NCI-H2081 treated with DMSO at 0.1 percent for 48 hours (cell line): ENCODE results near the gene GSK3A.
A peak's percentile ranks its signal among the peaks of the same experiment; 100 is the strongest.

Experiments
- DNase-seq: peaks from one replicate; lab custom pipeline; 2025; lab: John Stamatoyannopoulos, UW

Gene GSK3A

GRCh38 chr19:42248270-42249148 is 6.1 kb upstream of the GSK3A start:
- DNase-seq = no peak

GRCh38 chr19:42247640-42248199 is 5.3 kb upstream of the GSK3A start:
- DNase-seq = no peak

GRCh38 chr19:42246922-42247639 is 4.7 kb upstream of the GSK3A start:
- DNase-seq = no peak

- peak; percentile 24 for DNase-seq
Observed at GRCh38 chr19:42246143-42246921, 3.9 kb upstream of the GSK3A start.

- DNase-seq = no peak
Observed at GRCh38 chr19:42245231-42245630, 2.8 kb upstream of the GSK3A start.

GRCh38 chr19:42244347-42245220 is 2.2 kb upstream of the GSK3A start:
- peak; percentile 80 for DNase-seq

- no peak for DNase-seq
Observed at GRCh38 chr19:42242069-42242511, 312 bp downstream of the GSK3A start.

- DNase-seq = no peak
Observed at GRCh38 chr19:42241279-42241678, 1.1 kb downstream of the GSK3A start.

GRCh38 chr19:42239544-42240220 is 2.7 kb downstream of the GSK3A start:
- DNase-seq = no peak

- no peak for DNase-seq
Observed at GRCh38 chr19:42235181-42235580, 7.2 kb downstream of the GSK3A start.

- DNase-seq = no peak
Observed at GRCh38 chr19:42234364-42234763, 8.0 kb downstream of the GSK3A start.

- DNase-seq = no peak
Observed at GRCh38 chr19:42233678-42234292, 8.6 kb downstream of the GSK3A start.

GRCh38 chr19:42233106-42233505 is 9.3 kb downstream of the GSK3A start:
- DNase-seq = no peak

GRCh38 chr19:42232435-42232834 is 10.0 kb downstream of the GSK3A start:
- no peak for DNase-seq

- no peak for DNase-seq
Observed at GRCh38 chr19:42230571-42230970, 11.8 kb downstream of the GSK3A start.

GRCh38 chr19:42229855-42230351 is 12.5 kb downstream of the GSK3A start:
- DNase-seq = no peak

- no peak for DNase-seq
Observed at GRCh38 chr19:42229301-42229854, 13.0 kb downstream of the GSK3A start.

- no peak for DNase-seq
Observed at GRCh38 chr19:42228641-42229040, 13.8 kb downstream of the GSK3A start.

GRCh38 chr19:42226886-42227285 is 15.5 kb downstream of the GSK3A start:
- no peak for DNase-seq
